ENCODE results near the gene RFC2. TPM values are rescaled to one million over a fixed set of nuclear protein-coding genes. Genes with fewer than 3 reads are reported as not detected.
A peak's percentile ranks its signal among the peaks of the same experiment; 100 is the strongest.

RFC2 gene
- total RNA-seq, 4 donors from 2014 or later = 5.8 to 23.1 (median 7.3) TPM

DNA sequence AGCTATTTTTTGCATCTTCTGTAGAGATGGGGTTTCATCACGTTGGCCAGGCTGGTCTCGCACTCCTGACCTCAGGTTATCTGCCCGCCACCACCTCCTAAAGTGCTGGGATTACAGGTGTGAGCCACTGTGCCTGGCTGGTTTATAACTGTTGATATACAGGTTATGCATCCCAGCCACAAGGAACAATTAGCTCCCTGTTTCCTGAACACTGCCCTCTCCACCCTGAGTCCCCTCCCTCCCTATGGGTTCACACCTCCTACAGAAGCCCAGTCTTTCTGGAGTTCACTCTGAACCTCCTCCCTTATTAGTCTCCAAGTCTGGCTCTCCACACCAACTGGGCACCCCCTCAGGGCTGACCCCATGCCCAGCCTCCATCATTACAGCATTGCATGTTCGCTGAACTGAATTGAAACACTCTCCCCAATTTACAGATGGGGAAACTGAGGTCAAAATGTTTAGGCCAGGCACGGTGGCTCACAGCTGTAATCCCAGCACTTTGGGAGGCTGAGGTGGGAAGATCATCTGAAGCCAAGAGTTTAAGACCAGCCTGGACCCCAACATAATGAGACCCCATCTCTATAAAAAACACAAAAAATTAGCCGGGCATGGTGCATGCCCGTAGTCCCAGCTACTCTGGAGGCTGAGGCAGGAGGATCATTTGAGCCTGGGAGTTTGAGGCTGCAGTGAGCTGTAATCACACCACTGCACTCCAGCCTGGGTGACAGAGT is 33.3 kb upstream of the RFC2 start:
- no peaks in the 10 kb centered on the region for H3K27me3 ChIP-seq
- H3K27ac ChIP-seq = peak overlapping the region in 3 of 4 donors; percentile 49 to 93 (median 87)
- peak in 2 of 3 donors; percentile 68 to 69 for DNase-seq

DNA sequence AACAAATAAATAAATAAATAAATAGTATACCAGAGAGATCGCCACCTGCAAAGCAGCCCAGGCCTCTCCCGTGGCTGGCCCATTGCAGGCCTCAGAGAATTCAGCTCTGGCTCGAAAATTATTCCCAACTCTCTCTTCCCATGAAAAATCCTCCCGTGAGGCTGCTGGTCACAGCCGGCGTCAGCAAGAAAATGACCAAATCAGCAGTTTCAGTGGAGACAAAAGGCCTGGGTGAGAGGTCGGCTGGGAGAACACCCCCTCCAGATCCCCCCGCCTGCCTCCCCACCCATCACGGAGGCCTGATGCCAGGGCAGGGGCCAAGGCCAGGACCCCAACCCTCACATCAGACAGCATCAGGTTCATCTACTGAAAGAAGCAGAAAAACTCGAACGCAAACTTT is 31.9 kb upstream of the RFC2 start:
- DNase-seq = no peak

More for the DNA sequence above, 33.3 kb upstream of the RFC2 start:
- H3K36me3 ChIP-seq = no peaks in the 10 kb centered on the region
- TF ChIP-seq POLR2A (IDR thresholded peaks at IDR 0.05) = peak in 1 of 2 donors; percentile 31
- TF ChIP-seq, protein P1, sequence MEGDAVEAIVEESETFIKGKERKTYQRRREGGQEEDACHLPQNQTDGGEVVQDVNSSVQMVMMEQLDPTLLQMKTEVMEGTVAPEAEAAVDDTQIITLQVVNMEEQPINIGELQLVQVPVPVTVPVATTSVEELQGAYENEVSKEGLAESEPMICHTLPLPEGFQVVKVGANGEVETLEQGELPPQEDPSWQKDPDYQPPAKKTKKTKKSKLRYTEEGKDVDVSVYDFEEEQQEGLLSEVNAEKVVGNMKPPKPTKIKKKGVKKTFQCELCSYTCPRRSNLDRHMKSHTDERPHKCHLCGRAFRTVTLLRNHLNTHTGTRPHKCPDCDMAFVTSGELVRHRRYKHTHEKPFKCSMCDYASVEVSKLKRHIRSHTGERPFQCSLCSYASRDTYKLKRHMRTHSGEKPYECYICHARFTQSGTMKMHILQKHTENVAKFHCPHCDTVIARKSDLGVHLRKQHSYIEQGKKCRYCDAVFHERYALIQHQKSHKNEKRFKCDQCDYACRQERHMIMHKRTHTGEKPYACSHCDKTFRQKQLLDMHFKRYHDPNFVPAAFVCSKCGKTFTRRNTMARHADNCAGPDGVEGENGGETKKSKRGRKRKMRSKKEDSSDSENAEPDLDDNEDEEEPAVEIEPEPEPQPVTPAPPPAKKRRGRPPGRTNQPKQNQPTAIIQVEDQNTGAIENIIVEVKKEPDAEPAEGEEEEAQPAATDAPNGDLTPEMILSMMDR (IDR thresholded peaks at IDR 0.05) = no peak
- H3K9me3 ChIP-seq = no peaks in the 10 kb centered on the region
- H3K4me3 ChIP-seq = no peak overlapping the region
- peaks cover 6 to 77% (median 15%) of the 10 kb centered on the region in 4 donors for H3K4me1 ChIP-seq

GRCh38 chr7:74284781-74285259 is 30.6 kb upstream of the RFC2 start:
- Histone ChIP-seq H3K27me3 (no peaks in the 10 kb centered on the region), H3K36me3 (no peaks in the 10 kb centered on the region), H3K9me3 (no peaks in the 10 kb centered on the region), H3K4me1 (peaks cover 8 to 59% (median 13%) of the 10 kb centered on the region in 4 donors), H3K27ac (peak overlapping the region; percentile 10 to 87 (median 80)), H3K4me3 (no peak overlapping the region)
- peak in 2 of 3 donors; percentile 86 to 90 for DNase-seq
- TF ChIP-seq, protein P1 (IDR thresholded peaks at IDR 0.05) = peak in 1 of 6 experiments; percentile 12
- peak; percentile 19 to 64 for TF ChIP-seq POLR2A (IDR thresholded peaks at IDR 0.05)

More for the DNA sequence above, 31.9 kb upstream of the RFC2 start:
- no peaks in the 10 kb centered on the region for H3K36me3 ChIP-seq
- H3K4me3 ChIP-seq = no peak overlapping the region
- H3K4me1 ChIP-seq = peaks cover 0 to 64% (median 15%) of the 10 kb centered on the region in 4 donors
- H3K9me3 ChIP-seq = no peaks in the 10 kb centered on the region
- H3K27me3 ChIP-seq = no peaks in the 10 kb centered on the region
- TF ChIP-seq, protein P1 (IDR thresholded peaks at IDR 0.05) = no peak
- no peak for TF ChIP-seq POLR2A (IDR thresholded peaks at IDR 0.05)
- peak overlapping the region in 1 of 4 donors; percentile 87 for H3K27ac ChIP-seq

DNA sequence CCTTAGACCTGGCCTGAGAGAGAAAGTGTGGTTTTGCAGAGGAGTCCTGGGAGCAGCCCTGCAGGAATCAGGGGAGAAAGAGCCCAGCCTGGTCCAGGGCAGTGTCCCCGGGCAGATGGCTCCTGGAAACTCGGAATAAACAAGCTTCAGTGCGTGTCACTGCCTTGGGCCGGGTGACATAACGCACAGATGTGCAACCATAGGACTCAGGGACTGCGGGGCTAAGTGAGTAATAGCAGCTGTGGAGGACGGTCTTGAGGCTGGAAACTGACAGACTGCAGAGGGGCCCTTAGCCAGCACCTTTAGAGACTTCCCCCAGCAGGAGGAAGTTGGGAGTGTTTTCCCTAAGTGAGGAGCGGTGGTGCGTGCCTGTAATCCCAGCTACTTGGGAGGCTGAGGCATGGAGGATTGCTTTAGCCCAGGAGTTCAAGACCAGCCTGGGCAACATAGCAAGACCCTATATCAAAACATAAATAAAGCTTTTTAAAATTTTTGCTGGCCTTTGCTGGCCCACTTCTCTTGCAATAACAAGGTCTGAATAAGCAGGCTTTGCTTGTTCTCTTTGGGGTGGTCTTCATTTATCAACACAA is 29.8 kb upstream of the RFC2 start:
- H3K4me1 ChIP-seq = peaks cover 8 to 64% (median 16%) of the 10 kb centered on the region in 4 donors
- H3K27ac ChIP-seq = peak overlapping the region in 3 of 4 donors; percentile 73 to 87 (median 87)
- no peak for DNase-seq

DNA sequence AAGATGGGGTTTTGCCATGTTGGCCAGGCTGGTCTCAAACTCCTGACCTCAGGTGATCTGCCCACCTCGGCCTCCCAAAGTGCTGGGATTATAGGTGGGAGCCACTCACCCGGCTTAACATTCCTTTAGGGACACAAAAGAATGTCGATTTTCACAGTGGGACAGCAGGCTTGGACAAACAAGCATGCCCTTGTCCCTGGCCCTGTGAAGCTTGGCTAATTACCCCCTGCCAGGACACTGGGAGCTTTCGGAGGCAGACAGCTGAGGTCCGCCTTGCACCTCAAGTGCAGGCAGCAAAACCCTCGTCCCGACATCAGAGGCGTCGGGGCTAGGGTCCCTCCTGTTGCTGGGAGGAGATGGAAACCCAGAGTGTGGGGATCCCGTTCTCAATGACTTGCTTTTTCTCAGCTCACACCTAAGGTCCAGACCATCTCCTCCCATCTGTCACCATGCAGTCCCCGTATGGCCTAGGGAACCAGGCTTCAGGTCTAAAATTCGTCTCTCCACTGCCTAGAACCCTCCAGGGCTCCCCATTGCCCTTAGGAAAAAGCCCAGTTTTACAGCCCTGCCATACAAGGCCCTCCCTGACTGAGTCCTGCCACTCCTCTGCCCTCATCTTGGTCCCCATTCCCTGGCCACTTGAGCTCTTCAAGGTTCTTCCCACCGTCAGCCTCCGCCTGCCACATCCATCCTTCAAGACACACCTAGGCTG is 28.7 kb upstream of the RFC2 start:
- Histone ChIP-seq H3K9me3 (no peaks in the 10 kb centered on the region), H3K36me3 (no peaks in the 10 kb centered on the region), H3K4me3 (no peak overlapping the region), H3K4me1 (peaks cover 3 to 53% (median 12%) of the 10 kb centered on the region in 4 donors), H3K27me3 (no peaks in the 10 kb centered on the region), H3K27ac (no peak overlapping the region)
- TF ChIP-seq, protein P1 (IDR thresholded peaks at IDR 0.05) = no peak
- TF ChIP-seq POLR2A (IDR thresholded peaks at IDR 0.05) = no peak
- DNase-seq = no peak

More for the DNA sequence above, 29.8 kb upstream of the RFC2 start:
- no peaks in the 10 kb centered on the region for H3K36me3 ChIP-seq
- no peaks in the 10 kb centered on the region for H3K9me3 ChIP-seq
- no peaks in the 10 kb centered on the region for H3K27me3 ChIP-seq
- no peak overlapping the region for H3K4me3 ChIP-seq
- TF ChIP-seq, protein P1 (IDR thresholded peaks at IDR 0.05) = no peak
- TF ChIP-seq POLR2A (IDR thresholded peaks at IDR 0.05) = no peak
